Prostate gland (tissue), 2 donors: ENCODE measurements around the gene CCDC170. TPM values are rescaled to one million over a fixed set of nuclear protein-coding genes. Genes with fewer than 3 reads are reported as not detected.

Experiments used
- DNase-seq: peaks from one replicate; pipeline ENCODE4 v3.0.0-alpha.2; 2019; ENCODE audit warnings: low spot score
- H3K27ac ChIP-seq, 2 donors: fragments of 200-600 bp; sonication (generic); 2 replicates each; pipeline ENCODE4 v1.5.1; 2017 to 2019
- H3K27me3 ChIP-seq: fragments of 200-600 bp; sonication (generic); replicated peaks from 2 replicates; pipeline ENCODE4 v1.5.1; 2019; ENCODE audit not compliant: insufficient read depth
- H3K36me3 ChIP-seq, 2 donors: fragments of 200-600 bp; sonication (generic); 1 replicate in 1 of 2; 2 replicates in 1 of 2; pipeline versions ENCODE4 v1.5.1 to v1.8.1; 2017 to 2019
- H3K4me1 ChIP-seq: fragments of 200-600 bp; sonication (generic); replicated peaks from 2 replicates; pipeline ENCODE4 v1.5.1; 2019
- H3K4me3 ChIP-seq, 2 donors: fragments of 200-600 bp; sonication (generic); 2 replicates each; pipeline ENCODE4 v1.5.1; 2017 to 2019
- H3K9me3 ChIP-seq: fragments of 200-600 bp; sonication (generic); 2 replicates; pipeline ENCODE4 v1.5.1; 2017
- POLR2A ChIP-seq: fragments of 450-650 bp; IDR thresholded peaks from one replicate; pipeline ENCODE4 v1.6.1; 2016; ENCODE audit warnings: antibody characterized with exemption, mild to moderate bottlenecking
- POLR2AphosphoS5 ChIP-seq: sonication (generic); formaldehyde crosslinking; IDR thresholded peaks from one replicate; pipeline ENCODE4 v1.6.1; 2017; ENCODE audit warnings: antibody characterized with exemption
- whole genome bisulfite sequencing: methylation state at CpG from one replicate; pipeline ENCODE4 v1.1.5; 2018; 5-methylcytosine and 5-hydroxymethylcytosine counted together
- intact Hi-C: fragments of 100-400 bp; cut with DNase I; formaldehyde crosslinking; loops from one replicate; pipeline ENCODE4 v1.14.2; 2022
- total RNA-seq, 2 donors: library from RNA; depleted of rRNA; stranded (reverse); fragments of >200 nt; gene quantifications; one replicate each; pipeline ENCODE4 v1.1.0, GENCODE V29; 2016
- TF ChIP-seq, protein P1 (sequence below), 4 experiments: fragments of 200-600 bp in 2 of 4; fragments of 450-650 bp in 2 of 4; sonication (generic) in 2 of 4; IDR thresholded peaks; 1 replicate in 3 of 4; 2 replicates in 1 of 4; pipeline ENCODE4 v1.5.1; 2016 to 2019; ENCODE audit warnings: antibody characterized with exemption in 4 of 4, mild to moderate bottlenecking in 2 of 4, moderate library complexity in 2 of 4

Gene CCDC170
- total RNA-seq, 2 donors from 2014 or later: 0.32 to 0.85 TPM

DNA sequence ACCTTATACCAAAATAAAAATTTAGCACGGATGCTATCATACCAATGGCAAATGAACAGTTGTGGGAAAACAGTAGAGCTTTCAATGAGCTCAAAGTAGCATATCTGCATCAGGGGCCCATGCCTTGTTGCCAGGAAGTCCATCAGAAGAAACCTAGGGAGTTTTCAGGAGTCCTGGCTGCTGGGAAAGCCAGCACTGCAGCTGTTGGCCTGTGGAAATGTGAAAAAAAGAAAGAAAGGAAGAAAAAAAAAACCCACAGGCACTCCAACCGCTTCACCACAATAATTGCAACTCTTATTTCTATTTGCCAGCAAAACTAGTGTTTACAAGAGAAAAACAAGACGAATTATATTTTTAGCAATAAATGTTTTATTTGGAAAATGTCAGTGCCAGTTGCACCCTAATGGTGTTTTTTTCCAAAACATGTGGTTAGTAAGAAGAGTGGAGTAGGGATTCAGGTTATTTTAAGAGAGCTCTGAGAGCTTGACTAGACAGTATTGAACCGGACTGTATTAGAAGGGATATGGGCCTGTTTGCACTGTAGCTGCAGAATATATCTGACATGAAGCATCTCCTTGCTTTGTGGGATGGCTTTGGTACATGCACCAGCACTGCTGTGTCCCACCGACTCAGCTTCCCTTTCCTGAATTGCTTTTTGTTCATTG lies 137.3 kb downstream of the CCDC170 start:
- Histone ChIP-seq H3K4me3 (no peak overlapping the region), H3K4me1 (no peaks in the 10 kb centered on the region), H3K27ac (no peak overlapping the region), H3K27me3 (no peaks in the 10 kb centered on the region), H3K9me3 (no peaks in the 10 kb centered on the region), H3K36me3 (no peaks in the 10 kb centered on the region)
- intact Hi-C loops: no loop called here
- DNase-seq: no peak
- 62% methylated on average over 5 of the region's 5 CpGs for WGBS
- TF ChIP-seq, protein P1, sequence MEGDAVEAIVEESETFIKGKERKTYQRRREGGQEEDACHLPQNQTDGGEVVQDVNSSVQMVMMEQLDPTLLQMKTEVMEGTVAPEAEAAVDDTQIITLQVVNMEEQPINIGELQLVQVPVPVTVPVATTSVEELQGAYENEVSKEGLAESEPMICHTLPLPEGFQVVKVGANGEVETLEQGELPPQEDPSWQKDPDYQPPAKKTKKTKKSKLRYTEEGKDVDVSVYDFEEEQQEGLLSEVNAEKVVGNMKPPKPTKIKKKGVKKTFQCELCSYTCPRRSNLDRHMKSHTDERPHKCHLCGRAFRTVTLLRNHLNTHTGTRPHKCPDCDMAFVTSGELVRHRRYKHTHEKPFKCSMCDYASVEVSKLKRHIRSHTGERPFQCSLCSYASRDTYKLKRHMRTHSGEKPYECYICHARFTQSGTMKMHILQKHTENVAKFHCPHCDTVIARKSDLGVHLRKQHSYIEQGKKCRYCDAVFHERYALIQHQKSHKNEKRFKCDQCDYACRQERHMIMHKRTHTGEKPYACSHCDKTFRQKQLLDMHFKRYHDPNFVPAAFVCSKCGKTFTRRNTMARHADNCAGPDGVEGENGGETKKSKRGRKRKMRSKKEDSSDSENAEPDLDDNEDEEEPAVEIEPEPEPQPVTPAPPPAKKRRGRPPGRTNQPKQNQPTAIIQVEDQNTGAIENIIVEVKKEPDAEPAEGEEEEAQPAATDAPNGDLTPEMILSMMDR (IDR thresholded peaks at IDR 0.05): no peak
- TF ChIP-seq POLR2A: no peak
- TF ChIP-seq POLR2AphosphoS5: no peak

DNA sequence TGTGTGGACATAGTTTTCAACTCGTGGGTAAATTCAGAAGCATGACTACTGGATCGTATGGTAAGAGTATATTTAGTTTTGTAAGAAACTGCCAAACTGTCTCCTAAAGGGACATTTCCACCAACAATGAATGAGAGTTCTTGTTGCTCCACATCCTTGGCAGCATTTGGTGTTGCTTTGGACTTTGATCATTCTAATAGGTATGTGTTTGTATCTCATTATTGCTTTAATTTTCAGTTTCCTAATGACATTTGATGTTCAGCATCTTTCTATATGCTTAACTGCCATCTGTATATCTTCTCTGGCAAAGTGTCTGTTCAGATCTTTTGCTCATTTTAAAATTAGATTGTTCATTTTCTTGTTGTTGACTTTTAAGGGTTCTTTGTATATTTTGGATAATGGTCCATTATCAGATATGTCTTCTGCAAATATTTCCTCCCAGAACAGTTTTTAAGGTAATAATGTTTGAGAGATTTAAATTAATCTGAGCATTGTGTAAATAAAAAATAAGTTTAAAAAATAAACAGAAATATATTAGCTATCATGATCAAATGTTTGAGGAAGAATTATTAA lies 138.7 kb downstream of the CCDC170 start:
- intact Hi-C loops: no loop called here
- TF ChIP-seq POLR2A (no peak), POLR2AphosphoS5 (no peak)
- no peaks in the 10 kb centered on the region for H3K36me3 ChIP-seq
- no peaks in the 10 kb centered on the region for H3K9me3 ChIP-seq
- H3K4me1 ChIP-seq: no peaks in the 10 kb centered on the region
- no peaks in the 10 kb centered on the region for H3K27me3 ChIP-seq
- H3K4me3 ChIP-seq: no peak overlapping the region
- WGBS: 81% methylated on average over 2 of the region's 2 CpGs
- no peak overlapping the region for H3K27ac ChIP-seq
- no peak for DNase-seq

DNA sequence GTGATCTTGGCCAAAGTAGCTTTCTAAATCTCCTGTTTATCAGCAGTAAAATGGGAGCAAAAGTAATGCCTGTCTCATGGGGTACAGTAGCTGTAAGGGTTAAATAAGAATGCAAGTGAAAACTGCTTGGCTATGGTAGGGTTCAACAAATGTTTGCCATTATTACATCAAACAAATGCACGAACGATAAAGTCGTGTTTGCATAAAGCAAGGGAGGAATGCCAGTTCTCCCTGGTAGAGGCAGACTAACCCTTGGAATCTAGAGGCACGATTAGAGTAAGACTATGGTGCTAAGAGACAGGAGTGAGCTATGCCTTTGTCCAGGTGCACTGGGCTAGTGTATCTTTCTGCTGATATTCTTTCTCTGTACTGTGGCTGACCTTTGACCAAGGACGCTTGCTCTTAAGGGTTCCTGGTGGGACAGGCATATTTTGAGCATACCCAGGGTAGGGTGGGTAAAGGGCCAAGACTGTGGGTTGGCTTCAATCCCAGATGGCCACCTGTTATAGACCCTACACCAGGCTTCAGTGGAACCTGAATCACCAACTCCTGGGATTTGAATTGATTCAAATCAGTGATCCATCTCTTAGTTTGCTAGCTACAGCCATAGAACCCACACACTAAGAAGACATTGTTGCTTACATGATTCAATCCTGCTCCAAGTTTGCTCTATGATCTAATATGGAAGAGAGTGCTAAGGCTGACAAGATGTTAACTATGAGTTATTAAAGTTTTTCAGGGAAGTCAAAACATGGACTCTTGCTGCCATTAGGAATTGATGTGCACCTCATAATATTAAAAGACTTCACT lies 139.9 kb downstream of the CCDC170 start:
- Histone ChIP-seq H3K4me1 (no peaks in the 10 kb centered on the region), H3K9me3 (no peaks in the 10 kb centered on the region), H3K4me3 (no peak overlapping the region), H3K27me3 (no peaks in the 10 kb centered on the region), H3K36me3 (no peaks in the 10 kb centered on the region), H3K27ac (no peak overlapping the region)
- 51% methylated on average over 5 of the region's 5 CpGs for WGBS
- intact Hi-C loops: no loop called here
- no peak for DNase-seq
- TF ChIP-seq POLR2AphosphoS5: no peak
- no peak for TF ChIP-seq POLR2A
- TF ChIP-seq, protein P1 (IDR thresholded peaks at IDR 0.05): no peak

DNA sequence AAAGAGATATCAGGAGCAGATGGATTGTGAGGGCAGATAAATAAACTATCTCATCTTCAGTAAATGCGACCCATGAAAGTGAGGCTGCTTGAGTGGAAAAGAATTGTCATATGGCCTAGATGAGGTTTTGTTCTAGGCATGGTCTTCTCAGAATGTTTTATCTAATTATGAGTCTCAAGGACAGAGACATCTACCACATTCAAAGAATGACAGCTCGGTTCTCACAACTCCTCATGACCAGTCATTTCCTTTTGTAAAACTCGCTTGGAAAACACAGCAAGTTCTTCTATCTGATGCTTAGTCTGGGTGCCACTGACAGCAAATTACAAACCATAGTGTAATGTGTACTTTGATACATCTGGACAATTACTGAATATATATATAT lies 140.5 kb downstream of the CCDC170 start:
- Histone ChIP-seq H3K36me3 (no peaks in the 10 kb centered on the region), H3K27me3 (no peaks in the 10 kb centered on the region), H3K4me3 (no peak overlapping the region), H3K9me3 (no peaks in the 10 kb centered on the region), H3K4me1 (no peaks in the 10 kb centered on the region), H3K27ac (no peak overlapping the region)
- no peak for TF ChIP-seq POLR2AphosphoS5
- TF ChIP-seq POLR2A: no peak
- TF ChIP-seq, protein P1 (IDR thresholded peaks at IDR 0.05): no peak
- DNase-seq: no peak
- intact Hi-C loops: no loop called here
- 88% methylated on average over 3 of the region's 3 CpGs for WGBS

DNA sequence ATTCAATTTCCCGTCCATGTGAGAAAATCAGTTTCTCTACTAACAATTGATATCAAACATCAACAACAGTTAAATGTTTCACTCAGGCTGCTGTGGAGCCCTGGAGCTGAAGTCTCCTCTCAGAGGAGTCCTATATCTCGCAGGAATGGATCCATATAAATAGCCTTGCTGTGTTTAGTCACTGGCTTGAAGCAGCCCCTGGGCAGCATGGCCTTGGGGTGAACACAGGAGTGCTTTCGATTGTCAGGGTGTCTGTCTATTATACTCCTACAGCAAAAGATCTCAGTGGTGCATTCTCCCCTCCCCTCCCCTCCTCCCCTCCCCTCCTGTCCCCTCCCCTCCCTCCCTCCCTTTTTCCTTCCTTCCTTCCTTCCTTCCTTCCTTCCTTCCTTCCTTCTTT lies 141.9 kb downstream of the CCDC170 start:
- no peak overlapping the region for H3K4me3 ChIP-seq
- no peaks in the 10 kb centered on the region for H3K9me3 ChIP-seq
- no peaks in the 10 kb centered on the region for H3K27me3 ChIP-seq
- intact Hi-C loops: no loop called here
- no peak overlapping the region for H3K27ac ChIP-seq
- TF ChIP-seq POLR2AphosphoS5 (no peak), POLR2A (no peak)
- TF ChIP-seq, protein P1 (IDR thresholded peaks at IDR 0.05): no peak
- no peaks in the 10 kb centered on the region for H3K36me3 ChIP-seq
- DNase-seq: no peak
- WGBS: 89% methylated on average over 3 of the region's 3 CpGs
- H3K4me1 ChIP-seq: no peaks in the 10 kb centered on the region
